Mononuclear cell (primary cell): ENCODE results near the gene CEP95. TPM values are rescaled to one million over a fixed set of nuclear protein-coding genes. Genes with fewer than 3 reads are reported as not detected.
A peak's percentile ranks its signal among the peaks of the same experiment; 100 is the strongest.
"Not testable (repeated sequence)": the region's sequence is repeated elsewhere in the genome, so short reads cannot be mapped to it uniquely, and the experiment has no call there.

ENCODE experiments used
- H3K27me3 ChIP-seq: 2 replicates; pipeline ENCODE4 v1.6.0; 2011; ENCODE audit warnings: low read length, control low read depth; ENCODE audit not compliant: insufficient read depth
- H3K4me1 ChIP-seq: 2 replicates; pipeline ENCODE4 v1.5.1; 2011; ENCODE audit warnings: mild to moderate bottlenecking, low read length, control low read depth; ENCODE audit not compliant: insufficient read depth
- H3K4me3 ChIP-seq: 2 replicates; pipeline ENCODE4 v1.5.1; 2011; ENCODE audit warnings: mild to moderate bottlenecking, low read length, moderate library complexity
- H3K9me3 ChIP-seq: 2 replicates; pipeline ENCODE4 v1.5.1; 2011; ENCODE audit warnings: low read depth, mild to moderate bottlenecking, control low read depth, low read length
- total RNA-seq: library from RNA; depleted of rRNA; stranded (reverse); fragments of >200 nt; gene quantifications from one replicate; pipeline ENCODE4 v1.2.3, GENCODE V29; 2012

The CEP95 gene
- total RNA-seq, 1 donor = 194 TPM

DNA sequence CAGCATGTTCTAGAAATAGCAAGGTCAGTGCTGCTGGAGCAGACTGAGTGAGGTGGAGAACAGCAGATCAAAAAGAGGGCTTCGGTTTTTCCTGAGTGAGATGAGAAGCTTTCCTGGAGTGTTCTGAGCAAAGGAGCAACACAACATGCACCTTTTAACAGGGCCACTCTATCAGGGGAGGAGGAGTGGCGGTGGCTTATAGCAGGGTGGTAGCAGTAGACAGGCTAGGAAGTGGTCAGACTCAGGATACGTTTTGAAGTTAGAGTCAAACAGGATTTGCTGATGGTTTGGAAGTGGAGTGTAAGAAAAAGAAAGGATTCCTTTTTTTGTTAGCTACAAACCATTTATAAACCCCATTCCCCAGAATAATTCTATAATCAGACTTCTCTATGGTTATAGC is 22.4 kb upstream of the CEP95 start:
- H3K27me3 ChIP-seq = no peaks in the 10 kb centered on the region
- H3K4me1 ChIP-seq = peaks cover 5% of the 10 kb centered on the region
- H3K9me3 ChIP-seq = no peaks in the 10 kb centered on the region
- no peak overlapping the region for H3K4me3 ChIP-seq

GRCh38 chr17:64488301-64488700 is 18.5 kb upstream of the CEP95 start:
- H3K4me1 ChIP-seq = peaks cover 14% of the 10 kb centered on the region
- no peak overlapping the region for H3K4me3 ChIP-seq
- H3K9me3 ChIP-seq = no peaks in the 10 kb centered on the region
- no peaks in the 10 kb centered on the region for H3K27me3 ChIP-seq

DNA sequence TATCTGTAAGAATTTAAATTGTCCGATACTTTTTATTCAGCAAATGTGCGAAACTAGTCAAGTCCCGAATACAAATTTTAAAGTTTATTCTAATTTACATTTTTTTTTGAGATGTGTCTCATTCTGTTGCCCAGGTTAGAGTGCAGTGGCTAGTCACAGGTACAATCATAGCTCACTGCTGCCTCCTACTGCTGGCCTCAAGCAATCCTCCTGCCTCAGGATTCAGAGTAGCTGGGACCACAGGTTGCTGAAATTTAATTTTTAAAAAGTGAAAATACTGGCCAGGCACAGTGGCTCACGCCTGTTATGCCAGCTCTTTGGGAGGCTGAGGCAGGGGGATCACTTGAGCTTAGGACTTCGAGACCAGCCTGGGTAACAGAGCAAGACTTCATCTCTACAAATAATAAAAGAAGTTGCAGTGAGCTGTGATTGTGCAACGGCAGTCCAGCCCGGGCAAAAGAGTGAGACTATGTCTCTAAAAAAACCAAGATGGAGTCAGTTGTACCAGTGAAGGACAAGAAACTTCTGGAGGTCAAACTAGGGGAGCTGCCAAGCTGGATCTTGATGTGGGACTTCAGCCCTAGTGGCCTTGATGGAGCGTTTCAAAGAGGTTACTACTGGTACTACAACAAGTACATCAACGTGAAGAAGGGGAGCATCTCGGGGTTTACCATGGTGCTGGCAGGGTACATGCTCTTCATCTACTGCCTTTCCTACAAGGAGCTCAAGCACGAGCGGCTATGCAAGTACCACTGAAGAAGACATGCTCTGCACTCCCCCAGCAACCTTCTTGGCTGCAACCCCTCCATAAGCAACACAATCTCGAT is 15.5 kb upstream of the CEP95 start:
- Histone ChIP-seq H3K4me1 (peaks cover 32% of the 10 kb centered on the region), H3K4me3 (no peak overlapping the region), H3K27me3 (no peaks in the 10 kb centered on the region), H3K9me3 (no peaks in the 10 kb centered on the region)

DNA sequence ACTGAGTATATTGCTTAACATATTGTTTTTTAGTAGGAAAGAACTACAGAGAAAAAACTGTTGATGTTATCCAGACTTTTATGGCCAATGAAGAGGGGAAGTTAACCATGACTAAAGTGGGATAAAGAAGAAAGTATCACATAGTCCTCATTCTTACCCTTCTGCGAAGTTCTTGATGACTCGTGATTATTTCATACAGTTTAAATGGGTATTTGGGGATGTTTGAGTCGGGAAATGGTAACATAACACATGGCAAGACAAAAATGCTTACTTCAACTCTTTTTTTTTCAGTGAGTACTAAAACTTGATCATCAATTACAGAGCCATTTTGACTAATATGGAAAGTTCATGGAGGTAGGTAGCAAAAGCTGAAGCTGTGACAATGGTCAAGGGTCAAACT is 14.8 kb upstream of the CEP95 start:
- H3K4me3 ChIP-seq = no peak overlapping the region
- H3K4me1 ChIP-seq = peaks cover 35% of the 10 kb centered on the region
- H3K27me3 ChIP-seq = no peaks in the 10 kb centered on the region
- no peaks in the 10 kb centered on the region for H3K9me3 ChIP-seq

DNA sequence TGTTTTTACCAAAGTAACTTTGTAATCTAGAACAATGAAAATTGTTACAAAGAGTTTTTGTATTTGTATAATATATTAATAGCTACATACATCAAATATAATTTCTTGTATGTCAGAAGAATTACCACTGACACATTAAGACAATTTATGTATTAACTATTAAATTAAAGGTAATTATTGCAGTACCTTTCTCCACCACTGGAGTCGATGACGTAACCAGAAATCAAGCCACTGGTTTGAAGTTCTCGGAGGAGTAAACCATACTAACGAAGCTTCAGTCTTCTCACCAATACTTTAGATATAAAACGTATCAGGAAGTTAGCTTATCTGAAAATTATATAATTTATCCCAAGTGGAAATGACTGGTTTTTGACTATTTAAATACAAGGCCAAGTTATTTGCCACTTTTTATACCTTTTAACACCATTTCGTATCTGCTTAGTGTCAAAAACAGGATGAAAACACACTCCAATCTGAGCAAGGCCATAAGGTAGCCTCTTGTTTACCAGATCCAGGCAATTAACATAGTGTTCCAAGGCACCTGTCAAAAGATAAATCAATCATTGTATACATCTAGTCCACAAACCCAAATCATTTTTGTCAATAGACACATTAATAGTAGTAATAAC is 14.2 kb upstream of the CEP95 start:
- no peaks in the 10 kb centered on the region for H3K27me3 ChIP-seq
- peaks cover 40% of the 10 kb centered on the region for H3K4me1 ChIP-seq
- no peak overlapping the region for H3K4me3 ChIP-seq
- H3K9me3 ChIP-seq = no peaks in the 10 kb centered on the region

DNA sequence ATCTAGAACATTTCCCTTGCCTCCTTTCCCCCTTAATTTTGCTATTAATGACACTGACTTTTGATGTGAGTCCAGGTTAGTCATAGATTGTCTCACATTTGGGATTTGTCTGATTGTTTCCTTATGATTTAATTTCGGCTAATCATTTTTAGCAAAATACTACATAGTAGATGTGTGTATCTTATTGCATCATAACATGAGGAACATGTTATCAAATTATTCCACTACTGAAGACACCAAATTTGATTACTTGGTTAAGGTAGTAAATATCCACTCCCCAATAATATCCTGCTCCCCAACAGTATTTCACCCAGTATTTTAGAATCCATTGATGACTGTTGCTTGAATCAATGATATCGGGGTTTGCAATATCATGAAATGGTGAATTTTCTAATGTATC is 12.7 kb upstream of the CEP95 start:
- H3K4me1 ChIP-seq = peaks cover 45% of the 10 kb centered on the region
- no peak overlapping the region for H3K4me3 ChIP-seq
- no peaks in the 10 kb centered on the region for H3K27me3 ChIP-seq
- no peaks in the 10 kb centered on the region for H3K9me3 ChIP-seq

DNA sequence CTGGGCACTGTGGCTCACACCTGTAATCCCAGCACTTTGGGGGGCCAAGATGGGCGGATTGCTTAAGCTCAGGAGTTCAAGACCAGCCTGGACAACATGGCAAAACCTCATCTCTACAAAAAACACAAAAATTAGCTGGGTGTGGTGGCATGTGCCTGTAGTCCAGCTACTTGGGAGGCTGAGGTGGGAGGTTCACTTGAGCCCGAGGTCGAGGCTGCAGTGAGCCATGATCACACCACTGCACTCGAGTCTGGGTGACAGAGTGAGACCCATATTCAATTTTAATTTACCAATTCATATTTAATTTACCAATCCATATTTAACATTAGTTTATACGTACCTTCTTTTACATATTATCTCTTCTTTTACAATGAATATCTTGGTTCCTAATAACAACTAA is 11.5 kb upstream of the CEP95 start:
- H3K4me3 ChIP-seq, H3K9me3 ChIP-seq, H3K27me3 ChIP-seq: not testable (repeated sequence)
- peaks cover 48% of the 10 kb centered on the region for H3K4me1 ChIP-seq

DNA sequence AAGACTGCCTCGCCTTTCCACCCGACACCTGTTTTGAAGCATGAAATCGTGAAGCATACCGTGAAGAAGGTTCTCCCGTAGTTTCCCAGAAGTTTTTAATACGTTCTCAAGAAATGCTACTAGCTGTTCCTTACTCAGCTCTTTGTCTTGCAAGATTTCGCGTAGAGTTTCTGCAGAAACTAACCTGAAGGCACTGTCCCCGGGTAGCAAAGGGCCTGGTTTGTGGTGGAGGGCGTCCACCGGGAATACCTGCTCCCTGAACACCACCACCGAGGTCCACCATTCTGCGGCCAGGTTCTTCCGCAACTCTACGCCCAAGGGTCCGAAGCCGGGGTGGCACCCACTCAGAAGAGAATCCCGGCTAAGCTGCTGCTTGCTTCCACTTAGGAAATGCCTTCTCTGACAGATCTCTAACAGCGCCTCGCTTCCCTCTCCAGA is 10.4 kb upstream of the CEP95 start:
- H3K4me3 ChIP-seq = peak overlapping the region; percentile 74
- H3K27me3 ChIP-seq = no peaks in the 10 kb centered on the region
- H3K4me1 ChIP-seq = peaks cover 50% of the 10 kb centered on the region
- no peaks in the 10 kb centered on the region for H3K9me3 ChIP-seq

DNA sequence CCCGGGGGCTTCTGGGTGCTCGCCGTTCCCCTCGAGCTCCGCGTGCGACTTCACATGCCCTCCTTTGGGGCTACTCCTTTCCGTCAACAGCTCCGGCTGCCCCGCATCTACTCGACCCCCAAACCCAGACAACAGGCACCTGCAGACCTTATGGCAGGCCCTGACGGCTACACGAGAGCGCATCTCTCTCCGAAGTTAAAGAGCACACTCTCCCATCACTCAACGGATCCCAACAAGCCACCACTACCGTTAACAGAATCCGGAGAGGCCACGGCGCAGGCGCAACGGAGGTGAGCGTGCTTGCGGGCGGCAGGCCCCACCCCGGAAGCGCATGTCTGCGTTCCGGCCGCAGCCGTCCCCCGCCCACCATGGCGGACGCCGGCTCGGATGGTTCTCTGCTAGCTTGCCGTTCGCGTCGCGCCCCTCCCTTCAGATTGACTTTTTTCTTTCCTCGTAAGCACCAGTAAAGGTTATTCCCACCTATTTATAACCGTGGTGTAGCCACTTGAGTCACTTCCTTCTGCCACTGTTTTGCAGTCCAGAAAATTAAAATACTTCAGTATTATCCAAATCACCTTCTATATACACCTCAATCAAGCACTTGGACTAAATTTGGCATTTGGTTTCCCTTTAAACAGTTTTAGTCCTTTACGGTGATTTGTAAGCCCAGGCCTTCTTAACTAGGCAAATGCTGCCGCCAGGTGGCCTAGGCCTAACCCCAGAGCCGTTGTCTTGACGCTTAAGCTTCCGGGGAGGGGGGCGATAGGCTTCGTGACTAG is 9.8 kb upstream of the CEP95 start, which contains the start of gene POLG2:
Gene POLG2, minus strand, starts transcription at position 269 of the 779 bp plus-strand sequence. Its CDS starts 86 bp downstream, at position 183.
- Histone ChIP-seq H3K4me3 (peak within 1 kb of the TSS; percentile 74), H3K4me1 (peaks cover 51% of the 10 kb centered on the region), H3K9me3 (no peaks in the 10 kb centered on the region), H3K27me3 (no peaks in the 10 kb centered on the region)

GRCh38 chr17:64497565-64498035 is 9.2 kb upstream of the CEP95 start:
- H3K4me1 ChIP-seq = peaks cover 55% of the 10 kb centered on the region
- no peaks in the 10 kb centered on the region for H3K9me3 ChIP-seq
- H3K4me3 ChIP-seq = peak overlapping the region; percentile 74
- H3K27me3 ChIP-seq = no peaks in the 10 kb centered on the region

DNA sequence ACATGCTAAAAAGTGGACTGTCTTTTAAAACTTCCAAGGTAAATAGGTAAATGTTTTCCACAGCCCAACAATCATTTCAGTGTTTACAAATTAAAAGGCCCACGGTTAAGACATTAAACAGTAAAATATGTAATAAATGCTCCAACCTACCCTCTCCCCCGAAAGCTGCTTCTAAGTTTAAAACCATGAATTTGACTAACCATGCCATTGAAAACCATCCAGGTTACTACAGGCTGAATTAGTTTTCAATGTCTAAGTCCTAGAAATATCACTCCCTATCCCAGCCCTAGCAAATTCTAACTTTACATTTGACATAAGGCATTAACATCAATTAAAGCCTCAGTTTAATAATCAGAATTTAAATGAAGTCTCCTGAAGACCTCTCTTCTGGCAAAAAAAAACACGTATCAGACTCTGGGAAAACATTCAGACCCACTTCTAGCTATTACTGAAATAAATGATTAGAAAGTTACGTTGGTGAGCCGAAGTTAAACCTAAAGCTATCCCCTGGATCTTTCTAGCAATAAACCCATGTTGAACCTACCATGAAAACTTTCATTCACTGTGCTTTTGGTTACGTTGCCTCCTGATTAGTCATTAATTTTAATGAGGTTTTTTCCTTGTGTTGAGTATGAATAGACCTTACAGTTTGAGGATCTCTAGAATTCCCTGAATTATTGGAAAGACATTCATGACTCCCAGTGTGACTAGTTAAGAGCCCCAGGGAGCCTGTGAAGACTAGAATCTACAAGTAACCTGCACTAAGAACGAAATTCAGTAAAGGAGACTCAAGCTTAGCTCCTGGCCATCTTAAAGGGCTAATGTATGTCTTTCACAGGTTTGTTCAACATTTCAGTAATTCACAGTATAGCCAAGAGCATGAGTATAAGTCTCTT is 8.2 kb upstream of the CEP95 start:
- peaks cover 53% of the 10 kb centered on the region for H3K4me1 ChIP-seq

DNA sequence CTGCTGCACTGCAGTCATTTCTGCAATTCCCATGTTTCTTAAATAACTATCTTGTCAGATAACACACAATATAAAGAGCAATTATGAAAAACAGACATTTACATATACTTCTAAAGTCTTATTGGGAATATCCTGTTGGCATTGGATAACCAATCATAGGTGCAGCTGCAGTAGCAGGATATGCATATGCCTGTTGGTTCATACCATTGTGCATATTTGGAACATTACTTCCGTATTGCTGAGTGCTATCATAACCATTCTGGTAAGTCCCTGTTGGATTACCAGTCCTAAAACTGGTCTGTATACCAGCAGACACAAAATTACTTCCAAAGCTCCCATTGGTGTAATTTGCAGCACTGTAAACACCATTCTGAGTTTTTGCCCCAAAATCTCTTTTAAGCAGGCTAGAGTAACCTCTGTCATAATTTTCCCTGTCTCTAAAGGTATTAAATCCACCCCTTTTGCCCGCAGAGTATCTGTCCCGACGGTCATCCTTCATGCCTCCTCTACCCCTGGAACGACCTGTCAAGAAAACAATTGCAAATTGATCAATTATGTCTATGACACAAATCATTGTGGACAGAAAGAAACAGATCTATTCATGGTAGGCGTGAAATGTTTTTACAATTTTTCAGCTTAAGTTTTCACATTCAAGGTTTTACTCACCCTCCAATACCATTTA is 6.8 kb upstream of the CEP95 start:
- H3K4me3 ChIP-seq = no peak overlapping the region
- H3K9me3 ChIP-seq = no peaks in the 10 kb centered on the region
- peaks cover 62% of the 10 kb centered on the region for H3K4me1 ChIP-seq
- H3K27me3 ChIP-seq = no peaks in the 10 kb centered on the region

More for the DNA sequence above, 8.2 kb upstream of the CEP95 start:
- Histone ChIP-seq H3K4me3 (no peak overlapping the region), H3K9me3 (no peaks in the 10 kb centered on the region), H3K27me3 (no peaks in the 10 kb centered on the region)

- Histone ChIP-seq H3K4me1 (peaks cover 57% of the 10 kb centered on the region), H3K4me3 (no peak overlapping the region), H3K27me3 (no peaks in the 10 kb centered on the region), H3K9me3 (no peaks in the 10 kb centered on the region)
These were observed 6.3 kb upstream of the CEP95 start for GRCh38 chr17:64500487-64500859.
